CD4-positive, alpha-beta T cell treated with Interleukin-4 for 4 hours (primary cell): ENCODE data around the gene MAP2K6.
"Not testable (repeated sequence)": the region's sequence is repeated elsewhere in the genome, so short reads cannot be mapped to it uniquely, and the experiment has no call there.

ENCODE experiments used
- DNase-seq: peaks from one replicate; pipeline ENCODE4 v3.0.0-alpha.2; 2020

Gene MAP2K6

DNA sequence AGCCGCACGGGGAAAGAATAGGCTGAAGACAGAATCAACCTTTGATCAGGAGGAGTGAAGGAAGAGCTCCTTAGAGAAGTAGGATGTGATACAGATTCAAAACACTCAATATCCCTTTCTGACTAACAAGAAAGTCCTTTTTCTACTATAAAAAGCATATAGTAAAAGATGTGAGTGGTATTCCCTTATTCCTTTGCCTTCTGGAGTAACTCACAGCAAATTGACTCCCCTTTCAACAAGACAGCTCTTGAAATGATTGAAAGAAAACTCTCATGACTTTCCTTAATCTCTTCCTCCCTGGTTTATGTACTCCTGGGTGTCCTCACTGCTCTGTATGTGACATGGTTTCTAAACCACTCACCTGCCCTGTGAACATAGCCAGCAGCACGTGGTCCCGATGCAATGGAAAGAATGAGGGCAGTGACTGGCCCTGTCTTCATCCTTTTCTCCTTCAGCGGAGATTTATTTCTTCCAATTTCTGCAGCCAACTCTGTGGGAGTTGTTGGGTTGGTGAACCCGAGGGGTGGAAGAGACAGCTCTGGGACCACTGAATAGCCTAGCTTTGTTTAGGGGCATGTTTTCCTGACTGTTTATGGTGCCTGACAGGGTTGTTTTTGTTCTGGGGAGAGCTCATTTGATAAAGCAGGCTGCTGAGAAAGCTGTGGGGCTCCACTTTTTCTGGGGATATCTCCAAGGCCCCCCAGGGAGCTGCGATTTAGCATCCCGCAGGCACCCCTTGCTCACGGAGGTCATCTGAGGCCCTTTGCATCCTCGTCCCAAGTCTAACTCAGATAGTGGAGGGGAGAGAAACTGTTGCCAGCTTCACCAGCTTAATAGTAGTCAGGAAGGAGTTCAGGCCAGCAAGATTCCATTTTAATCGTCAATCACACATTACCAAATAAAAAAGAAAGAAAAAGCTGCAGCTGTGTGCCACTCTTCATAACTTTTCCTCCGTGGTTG is 46.7 kb downstream of the MAP2K6 start:
- DNase-seq, result no peak

DNA sequence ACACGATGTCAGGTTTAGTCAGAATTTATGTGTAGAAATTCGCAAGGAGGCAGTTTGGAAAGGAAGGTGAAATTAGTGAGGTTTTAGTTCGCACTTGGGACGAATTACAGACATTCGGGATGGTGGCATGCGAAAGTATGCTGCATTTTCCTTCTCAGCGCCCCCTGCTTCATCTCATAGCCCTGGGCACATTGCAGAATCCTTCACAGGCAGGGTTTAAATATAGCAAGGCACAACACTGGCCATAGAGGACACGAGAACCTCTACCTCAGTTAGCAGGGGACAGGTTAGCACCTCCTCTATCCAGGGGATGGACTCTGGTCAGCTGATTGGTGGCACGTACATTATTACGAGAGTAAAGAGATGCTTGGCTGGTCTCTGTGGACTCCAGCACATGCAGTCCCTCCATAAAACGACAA is 47.5 kb downstream of the MAP2K6 start:
- DNase-seq, result no peak

DNA sequence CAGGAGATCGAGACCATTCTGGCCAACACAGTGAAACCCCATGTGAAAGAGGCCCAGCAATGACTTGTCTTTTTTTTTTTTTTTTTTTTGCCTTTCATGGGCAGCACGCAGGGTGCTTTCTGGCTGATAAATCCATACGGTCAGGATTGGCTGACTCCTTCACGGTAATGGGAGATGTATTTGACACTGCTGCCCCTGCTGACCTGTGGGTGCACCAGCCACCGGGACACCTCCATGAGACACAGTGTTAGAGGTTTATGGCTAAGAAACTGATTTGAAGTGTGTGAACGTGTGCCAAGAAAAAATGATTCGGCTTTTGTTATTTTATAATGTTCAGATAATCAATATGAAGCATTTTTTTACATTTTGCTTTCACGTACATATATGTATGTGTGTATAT is 48.4 kb downstream of the MAP2K6 start:
- no peak for DNase-seq

DNA sequence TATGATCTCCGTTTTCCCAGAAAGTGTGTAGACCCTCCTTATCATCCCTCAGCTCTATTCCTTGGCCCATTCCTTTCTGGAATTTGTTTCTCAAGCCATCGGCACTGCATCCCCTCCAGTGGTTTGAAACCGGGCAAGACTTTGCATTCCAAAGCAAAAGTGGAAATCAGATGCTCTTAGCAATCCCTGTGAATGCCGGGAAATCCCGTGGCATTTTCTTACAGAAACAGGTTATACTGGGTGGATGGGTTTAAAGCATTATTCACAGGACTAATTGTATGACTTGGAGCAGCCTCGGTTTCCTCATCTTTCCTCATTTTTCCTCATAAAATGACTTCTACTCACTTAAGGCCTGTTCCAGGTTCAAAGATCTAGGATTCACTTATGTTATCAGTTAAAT is 52.0 kb downstream of the MAP2K6 start:
- no peak for DNase-seq

DNA sequence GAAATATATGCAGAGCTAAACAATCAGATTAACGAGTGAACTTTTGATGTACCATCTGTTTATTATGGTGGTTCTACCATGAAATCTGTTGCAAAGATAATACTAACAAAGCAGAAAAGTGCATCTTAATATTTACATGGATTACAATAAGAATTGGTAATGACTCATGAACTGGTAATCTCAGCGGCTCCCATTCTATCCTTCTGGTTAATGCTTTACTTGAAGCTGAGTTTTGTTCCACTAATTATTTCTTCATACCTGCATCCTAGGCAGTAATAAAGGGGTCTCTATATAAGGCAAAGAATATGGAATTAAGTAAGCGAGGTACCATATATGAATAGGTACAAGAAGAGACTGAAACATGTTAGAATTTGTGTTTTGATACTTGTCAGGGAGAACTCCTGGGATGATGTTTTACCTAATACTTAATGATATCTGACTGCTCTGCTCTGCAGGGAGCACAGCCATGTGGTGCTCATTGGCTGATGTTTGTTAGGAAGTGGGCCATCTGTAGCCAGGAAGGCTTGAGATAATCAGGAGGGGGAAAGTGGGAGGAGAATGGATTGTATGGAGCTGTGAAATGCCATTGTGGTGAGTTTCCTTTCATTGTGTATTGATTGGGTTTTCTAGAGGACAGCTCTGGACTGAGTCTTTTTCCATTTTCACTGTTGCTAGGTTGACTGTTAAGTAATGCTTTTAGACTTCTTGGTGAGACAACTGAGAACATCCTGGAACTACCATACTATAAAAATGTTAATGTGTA is 52.6 kb downstream of the MAP2K6 start:
- no peak for DNase-seq

DNA sequence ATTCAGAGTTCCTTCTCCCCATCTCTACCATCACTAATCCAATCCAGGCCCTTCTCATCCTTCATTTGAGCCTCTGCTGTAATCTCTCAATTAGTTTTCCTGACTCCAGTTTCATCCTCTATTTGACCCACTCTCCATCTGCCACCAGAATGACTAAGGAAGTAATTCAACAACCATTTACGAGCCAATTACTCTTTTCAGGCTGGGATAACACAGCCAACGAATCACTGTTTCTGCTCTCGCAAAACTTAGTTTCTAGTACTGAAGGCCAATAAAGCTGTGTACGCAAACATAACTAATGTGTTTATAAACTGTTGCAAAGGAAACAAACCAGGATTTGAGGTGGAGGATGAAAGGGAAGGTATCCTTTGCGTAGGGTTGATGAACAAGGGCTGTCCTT is 53.7 kb downstream of the MAP2K6 start:
- DNase-seq, result no peak

DNA sequence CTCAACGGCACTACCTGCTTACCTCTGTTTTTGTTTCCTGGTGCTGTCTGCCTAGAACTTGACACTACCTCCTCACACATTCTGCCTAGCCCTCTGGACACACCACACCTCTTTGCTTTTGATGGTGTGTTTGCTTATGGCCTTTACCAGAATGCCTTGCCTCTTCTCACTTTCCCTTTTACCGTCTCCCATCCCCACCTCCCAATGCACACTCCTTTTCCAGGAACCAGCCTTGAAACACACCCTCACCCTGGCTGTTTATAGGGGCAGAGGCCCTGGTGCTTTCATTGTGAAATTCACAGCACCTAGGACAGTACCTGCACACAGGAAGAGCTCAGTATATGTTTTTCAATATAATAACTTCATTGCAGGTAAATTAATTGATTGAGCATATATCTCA is 56.2 kb downstream of the MAP2K6 start:
- DNase-seq, result no peak

DNA sequence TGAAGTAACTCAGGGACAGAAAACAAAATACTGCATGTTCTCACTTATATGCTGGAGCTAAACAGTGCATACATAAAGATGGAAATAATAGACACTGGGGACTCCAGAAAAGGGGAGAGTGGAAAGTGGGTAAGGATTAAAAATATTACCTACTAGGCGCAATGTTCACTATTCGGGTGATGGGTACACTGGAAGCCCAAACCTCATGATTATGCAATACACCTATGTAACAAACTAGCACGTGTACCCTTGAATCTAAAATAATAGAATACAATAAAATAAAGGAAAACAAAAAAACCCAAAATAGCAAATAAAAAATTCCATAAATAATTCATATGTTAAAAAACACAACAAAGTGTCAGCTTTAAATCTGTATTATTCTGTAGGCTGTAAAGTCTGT is 56.9 kb downstream of the MAP2K6 start:
- no peak for DNase-seq

DNA sequence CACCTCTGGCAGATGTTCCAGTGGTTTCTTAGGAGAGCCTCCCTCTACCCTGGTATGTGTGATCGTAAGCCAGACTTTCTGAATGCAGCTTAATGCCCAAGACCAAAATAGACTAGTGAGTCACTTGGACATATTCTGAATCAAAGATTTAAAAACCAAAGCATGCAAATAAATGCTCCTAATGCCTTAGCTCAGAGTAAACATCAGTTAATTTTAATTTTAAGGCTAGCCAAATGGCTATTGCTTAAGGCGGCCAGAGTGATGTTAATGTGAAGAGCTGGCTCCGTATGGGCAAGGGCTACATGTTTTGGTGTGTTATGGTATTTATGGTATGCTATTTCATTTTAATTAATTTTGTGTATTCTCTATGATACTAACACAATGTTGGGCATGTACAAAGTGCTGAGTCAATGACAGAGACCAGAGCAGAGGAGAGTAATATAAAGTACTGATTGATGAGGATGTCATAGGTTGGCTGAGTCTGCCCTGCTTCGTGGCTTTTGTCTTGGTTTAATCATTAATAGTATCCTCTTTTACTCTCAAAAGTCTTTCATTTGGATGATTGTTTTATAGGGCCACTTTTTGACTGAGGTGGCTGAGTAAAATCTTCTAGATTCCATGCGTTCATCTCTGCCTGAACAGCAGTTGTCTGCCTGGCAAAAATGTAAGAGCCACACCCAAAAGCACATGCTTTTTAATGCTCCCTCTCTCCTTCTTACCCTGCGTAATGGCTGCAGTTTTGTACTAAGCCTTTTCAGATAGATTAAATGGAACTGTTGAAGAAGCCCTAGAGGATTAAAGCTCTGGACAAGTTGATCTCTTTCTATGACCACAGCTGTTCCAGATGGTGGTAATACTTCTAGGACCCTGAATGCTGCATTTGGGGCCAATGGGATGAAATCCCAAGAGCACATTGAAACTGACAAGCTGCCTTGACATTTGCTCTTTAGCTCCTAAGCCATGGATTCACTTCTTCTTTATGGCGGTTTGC is 59.6 kb downstream of the MAP2K6 start:
- DNase-seq, result no peak

DNA sequence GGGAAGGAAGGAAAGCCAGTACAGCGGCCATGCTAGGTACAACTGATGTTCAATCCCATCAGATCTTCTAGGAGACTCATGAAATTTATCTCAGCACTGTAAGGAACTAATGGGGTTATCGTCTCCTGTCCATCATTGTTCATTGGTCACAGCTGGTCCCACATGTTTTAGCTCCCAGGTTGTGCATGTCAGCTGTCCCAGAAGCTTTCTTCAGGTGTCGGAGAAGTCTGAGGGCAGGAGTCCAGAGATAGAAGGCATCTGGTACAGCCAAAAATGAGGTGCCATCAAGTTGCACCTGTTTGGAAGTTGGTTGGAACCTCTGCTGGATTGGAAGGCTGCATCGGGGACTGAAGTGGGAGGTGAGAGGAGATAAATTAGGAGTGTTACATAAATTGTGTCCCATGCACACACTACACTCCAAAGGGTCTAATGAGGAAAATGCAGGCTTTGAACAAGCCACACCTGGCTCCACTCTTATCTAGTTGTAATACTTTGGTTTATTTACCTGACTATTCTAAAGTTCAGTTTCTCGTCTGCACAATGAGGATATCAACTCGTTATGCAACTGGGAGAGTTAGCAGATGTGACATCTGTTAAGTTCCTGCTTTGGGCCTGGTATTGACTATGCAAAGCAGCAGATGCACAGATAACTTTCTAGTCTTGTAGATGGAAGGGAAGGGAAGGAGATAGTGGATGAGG is 62.9 kb downstream of the MAP2K6 start:
- DNase-seq, result no peak

DNA sequence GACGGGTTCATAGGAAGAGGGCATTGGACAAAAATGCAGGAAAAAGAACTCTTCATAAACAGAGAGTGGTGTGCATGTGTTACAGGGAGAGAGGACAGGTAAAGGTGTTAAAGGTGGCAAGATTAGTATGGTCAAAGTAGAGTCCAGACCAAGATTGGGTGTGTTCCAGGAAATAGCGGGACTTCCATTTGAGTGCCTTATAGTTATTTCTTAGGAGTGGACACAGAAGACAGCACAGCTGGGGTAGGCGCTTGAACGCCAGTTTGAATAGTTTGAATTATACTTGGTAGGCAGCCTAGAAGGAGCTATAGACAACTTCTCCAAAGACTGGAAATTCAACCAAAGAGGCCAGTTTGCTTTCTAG is 63.4 kb downstream of the MAP2K6 start:
- no peak for DNase-seq

DNA sequence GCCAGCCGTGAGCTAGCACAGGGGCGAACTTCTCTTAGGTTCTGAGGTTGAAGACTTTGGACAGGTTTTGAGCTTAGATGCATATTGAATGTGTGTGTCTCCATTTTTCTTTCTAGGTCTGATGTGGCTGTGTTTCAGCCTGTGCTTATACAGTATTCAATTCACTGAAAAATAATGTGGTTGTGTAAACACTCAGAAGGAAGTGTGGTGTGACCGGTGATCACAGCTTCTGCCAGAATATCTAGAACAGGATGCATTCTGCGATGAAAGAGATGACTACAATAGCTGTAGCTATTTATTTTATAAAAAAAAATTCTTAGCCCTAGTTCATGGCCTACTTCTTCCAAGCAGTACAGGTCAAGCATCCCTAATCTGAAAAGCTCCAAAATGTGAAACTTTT is 64.4 kb downstream of the MAP2K6 start:
- DNase-seq, result no peak

DNA sequence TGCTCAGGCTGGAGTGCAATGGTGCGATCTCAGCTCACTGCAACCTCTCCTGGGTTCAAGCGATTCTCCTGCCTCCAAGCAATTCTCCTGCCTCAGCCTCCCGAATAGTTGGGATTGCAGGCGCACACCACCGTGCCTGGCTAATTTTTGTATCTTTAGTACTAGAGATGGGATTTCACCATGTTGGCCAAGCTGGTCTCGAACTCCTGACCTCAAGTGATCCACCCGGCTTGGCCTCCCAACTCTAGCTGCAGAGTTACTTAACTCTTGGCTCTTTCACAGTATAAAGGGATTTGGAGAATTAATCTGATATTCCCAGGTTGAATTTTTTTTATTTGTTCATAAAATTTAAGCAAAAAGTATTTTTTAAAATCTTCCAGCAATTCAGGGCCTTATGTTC is 65.3 kb downstream of the MAP2K6 start:
- not testable (repeated sequence) for DNase-seq

DNA sequence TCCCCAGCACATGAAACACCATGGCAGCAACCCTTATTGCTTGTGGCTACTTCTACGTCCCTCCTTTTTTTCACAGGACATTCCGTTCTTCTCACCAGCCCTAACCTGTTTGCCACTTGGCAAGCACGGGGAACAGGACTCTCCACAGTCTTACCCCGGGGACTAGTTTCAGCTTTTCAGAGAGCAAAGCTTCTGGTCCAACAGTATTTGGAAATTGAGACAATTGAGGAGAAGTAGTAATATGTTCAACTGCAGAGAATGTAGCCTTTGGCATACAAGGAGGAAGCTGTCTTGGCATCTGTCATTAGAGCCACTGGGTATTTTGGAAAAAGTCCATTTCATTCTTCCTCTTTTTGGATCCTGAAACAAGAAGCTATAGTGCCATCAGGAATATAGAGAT is 65.7 kb downstream of the MAP2K6 start:
- DNase-seq, result no peak

DNA sequence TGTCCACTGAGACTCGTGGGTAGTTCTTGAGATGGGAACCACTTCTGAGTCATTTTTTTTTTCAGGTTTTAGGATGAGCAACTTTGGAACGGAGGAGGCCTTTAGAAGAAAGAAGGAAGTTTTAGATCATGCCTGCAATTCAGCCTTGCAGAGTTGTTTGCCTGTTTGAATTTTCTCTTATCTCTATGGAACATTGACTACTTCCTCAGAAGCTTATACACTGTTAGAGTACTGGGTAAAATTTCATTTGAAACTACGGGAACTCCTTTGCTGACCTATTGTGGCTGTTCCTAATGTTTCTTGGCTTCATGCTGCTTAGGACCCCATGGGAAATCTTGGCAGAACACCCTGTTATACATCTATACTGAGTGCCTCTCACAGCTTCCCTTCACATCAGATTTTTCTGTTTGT is 70.8 kb downstream of the MAP2K6 start:
- DNase-seq, result no peak

DNA sequence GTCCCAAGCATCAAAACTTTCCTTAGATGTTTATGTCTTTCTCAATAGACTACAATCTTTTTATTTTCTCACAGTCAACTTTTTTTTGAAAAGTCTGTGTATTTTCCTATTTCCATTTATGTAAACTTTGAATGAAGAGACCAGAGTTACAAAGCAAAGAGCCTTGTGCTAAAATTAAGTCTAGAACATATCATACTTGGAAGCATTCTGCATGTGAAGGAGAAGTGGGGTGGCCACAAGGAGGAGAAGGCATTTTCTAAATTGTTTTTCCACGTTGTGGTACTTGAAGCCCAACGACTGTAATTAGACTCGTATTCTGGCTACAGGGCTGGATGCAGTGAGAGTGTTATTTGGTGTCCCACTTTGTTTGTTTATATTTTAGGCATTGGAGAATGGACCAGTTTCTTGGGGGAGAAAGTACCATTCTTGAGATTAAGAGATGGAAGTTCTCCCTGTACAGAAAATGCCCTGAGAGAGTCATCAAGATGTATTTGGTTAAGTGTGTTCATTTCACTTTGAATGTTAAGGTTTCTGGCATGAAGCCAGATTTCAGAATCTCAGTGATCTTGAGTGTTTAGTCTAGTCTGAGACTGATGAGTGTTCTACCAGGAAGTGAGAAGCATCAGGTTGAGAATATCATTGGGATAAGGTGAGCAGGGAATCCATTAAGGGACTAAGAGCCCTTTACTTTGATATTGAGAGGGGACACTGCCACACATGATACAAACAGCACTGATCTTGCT is 71.6 kb downstream of the MAP2K6 start:
- no peak for DNase-seq

DNA sequence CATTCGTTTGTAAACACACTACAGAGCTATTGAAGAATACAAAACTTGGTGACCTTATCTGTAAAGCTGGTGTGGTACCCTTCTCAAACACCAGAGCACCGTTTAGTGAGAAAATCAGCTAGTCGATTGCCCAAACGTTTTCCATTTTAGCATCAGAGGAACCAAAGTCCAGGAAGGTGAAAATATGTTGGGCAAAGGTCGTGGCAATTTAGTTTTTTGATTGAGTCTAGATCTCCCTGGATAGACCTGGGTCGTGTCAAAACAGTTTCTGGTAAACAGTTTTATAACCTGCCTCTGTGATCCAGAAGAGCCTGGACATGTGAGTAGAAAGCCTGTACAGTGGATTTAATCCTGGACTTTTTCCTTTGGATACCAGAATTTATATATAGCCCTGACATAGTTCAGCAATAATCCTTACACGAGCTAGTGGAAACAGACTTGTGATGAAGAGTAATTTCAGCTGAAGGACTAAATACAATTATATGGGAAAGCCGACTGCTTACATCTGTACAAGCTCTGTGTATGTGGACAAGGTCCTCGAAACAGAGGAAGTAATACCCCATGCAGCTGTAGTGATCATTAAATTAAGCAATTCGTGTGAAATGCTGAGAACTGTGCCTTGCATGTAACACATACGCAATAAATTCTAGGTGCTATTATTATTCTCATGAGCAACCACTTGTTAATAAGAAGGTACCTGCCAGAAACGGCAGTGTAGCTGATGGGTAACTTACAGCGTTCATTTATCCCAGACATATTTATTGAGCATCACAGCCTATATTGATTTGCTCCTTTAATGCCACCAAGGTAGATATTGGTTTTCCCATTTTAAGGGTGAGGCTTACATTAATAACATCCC is 72.5 kb downstream of the MAP2K6 start:
- no peak for DNase-seq

DNA sequence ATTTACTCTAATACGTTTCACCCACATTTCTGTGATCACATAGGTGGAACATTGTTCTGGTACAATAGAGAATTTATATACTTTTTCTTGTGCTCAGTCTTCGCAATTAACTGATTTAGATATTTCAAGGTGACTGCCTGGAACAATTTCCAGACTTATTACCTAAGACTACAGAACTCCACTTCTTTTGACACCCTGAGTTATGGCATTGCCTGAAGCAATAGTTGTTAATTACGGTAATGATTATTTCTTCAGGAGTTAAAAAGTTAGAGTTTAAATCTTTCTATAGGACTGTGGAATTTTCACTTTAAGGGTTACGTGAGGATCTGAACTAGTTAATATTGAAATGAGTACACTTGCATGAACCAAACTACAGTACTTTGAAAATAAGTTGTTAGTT is 74.8 kb downstream of the MAP2K6 start:
- DNase-seq, result no peak

DNA sequence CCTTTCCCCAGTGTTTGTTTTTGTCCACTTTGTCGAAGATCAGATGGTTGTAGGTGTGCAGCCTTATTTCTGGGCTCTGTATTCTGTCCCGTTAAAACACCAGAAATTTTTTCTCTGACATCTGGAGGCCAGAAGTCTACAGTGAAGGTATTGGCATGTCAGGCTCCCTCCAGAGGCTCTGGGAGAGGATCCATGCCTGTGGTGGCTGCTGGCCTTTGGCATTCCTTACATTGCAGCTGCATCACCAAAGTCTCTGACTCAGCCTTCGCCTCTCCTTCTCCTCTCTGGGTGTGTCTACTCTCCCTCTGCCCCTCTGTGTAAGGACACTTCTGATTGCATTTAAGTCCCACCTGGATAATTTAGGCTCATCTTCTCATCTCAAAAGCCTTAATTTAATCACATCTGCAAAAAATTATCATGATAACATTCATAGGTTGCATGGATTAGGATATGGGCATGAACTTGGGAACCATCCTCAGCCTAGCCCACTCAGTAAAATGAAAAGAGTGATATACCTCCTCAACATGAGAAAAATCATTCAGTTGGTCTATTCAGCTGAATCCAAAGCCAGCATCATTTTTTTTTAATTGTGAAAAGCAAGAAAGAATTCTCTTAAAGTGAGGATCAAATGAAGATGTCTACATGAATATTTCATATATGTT is 78.0 kb downstream of the MAP2K6 start:
- DNase-seq, result no peak

DNA sequence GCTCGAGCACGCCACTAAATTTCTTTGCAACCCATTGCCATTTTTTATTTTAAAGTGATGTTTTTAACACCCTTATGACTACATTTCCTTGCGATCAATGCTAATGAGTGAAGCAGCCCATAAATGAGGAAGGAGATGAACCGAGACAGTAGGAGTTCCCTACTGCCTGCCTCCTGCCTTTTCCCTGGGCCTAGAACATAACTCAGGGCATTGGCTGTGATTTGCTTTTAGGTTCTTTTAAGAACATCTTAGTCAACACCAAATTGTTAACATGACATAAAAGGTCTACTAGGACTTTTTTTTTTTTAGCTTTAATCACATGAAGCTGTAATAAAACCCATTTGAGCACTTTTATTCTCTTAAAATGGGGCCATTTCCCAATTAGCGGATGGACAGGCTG is 81.3 kb downstream of the MAP2K6 start:
- no peak for DNase-seq
